HG03442 (cell line): ENCODE results near the gene LAMB3.
A peak's percentile ranks its signal among the peaks of the same experiment; 100 is the strongest.

ENCODE experiments used
- ATAC-seq: cut with Tn5 transposase; IDR thresholded peaks from one replicate; pipeline ENCODE4 v1.9.1; 2021; ENCODE audit warnings: mild to moderate bottlenecking, moderate library complexity; ENCODE audit not compliant: unreplicated experiment

LAMB3 gene

GRCh38 chr1:209618756-209619420, 33.3 kb downstream of the LAMB3 start:
- no peak for ATAC-seq

- ATAC-seq, result no peak
These were observed 33.9 kb downstream of the LAMB3 start for GRCh38 chr1:209618291-209618690.

GRCh38 chr1:209617755-209618154, 34.5 kb downstream of the LAMB3 start:
- ATAC-seq, result no peak

GRCh38 chr1:209617047-209617673, 35.1 kb downstream of the LAMB3 start:
- ATAC-seq, result no peak

GRCh38 chr1:209616366-209617046, 35.7 kb downstream of the LAMB3 start:
- no peak for ATAC-seq

- no peak for ATAC-seq
These were observed 37.3 kb downstream of the LAMB3 start for GRCh38 chr1:209614906-209615305.

- ATAC-seq, result no peak
These were observed 38.1 kb downstream of the LAMB3 start for GRCh38 chr1:209614151-209614420.

GRCh38 chr1:209613400-209614150, 38.6 kb downstream of the LAMB3 start:
- no peak for ATAC-seq

- ATAC-seq, result no peak
These were observed 39.4 kb downstream of the LAMB3 start for GRCh38 chr1:209612646-209613399.

GRCh38 chr1:209611771-209612570, 40.3 kb downstream of the LAMB3 start:
- no peak for ATAC-seq

- ATAC-seq, result no peak
These were observed 41.7 kb downstream of the LAMB3 start for GRCh38 chr1:209610631-209610905.

- ATAC-seq, result no peak
These were observed 42.2 kb downstream of the LAMB3 start for GRCh38 chr1:209609791-209610630.

GRCh38 chr1:209609041-209609790, 43.0 kb downstream of the LAMB3 start:
- no peak for ATAC-seq

GRCh38 chr1:209607795-209608178, 44.4 kb downstream of the LAMB3 start:
- peak; percentile 30 for ATAC-seq

GRCh38 chr1:209607102-209607794, 45.0 kb downstream of the LAMB3 start:
- ATAC-seq, result peak; percentile 92

GRCh38 chr1:209603877-209604276, 48.3 kb downstream of the LAMB3 start:
- ATAC-seq, result no peak

GRCh38 chr1:209601809-209602657, 50.2 kb downstream of the LAMB3 start:
- no peak for ATAC-seq
